SKM-1 treated with dmso at 0.1 percent for 144 hours (cell line): ENCODE measurements around the gene SMIM34.
"Not testable (repeated sequence)": the region's sequence is repeated elsewhere in the genome, so short reads cannot be mapped to it uniquely, and the experiment has no call there.

Experiments
- DNase-seq: peaks from one replicate; lab custom pipeline; 2025; ENCODE audit not compliant: unreplicated experiment; lab: John Stamatoyannopoulos, UW

SMIM34 gene, protein sequence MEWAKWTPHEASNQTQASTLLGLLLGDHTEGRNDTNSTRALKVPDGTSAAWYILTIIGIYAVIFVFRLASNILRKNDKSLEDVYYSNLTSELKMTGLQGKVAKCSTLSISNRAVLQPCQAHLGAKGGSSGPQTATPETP

DNA sequence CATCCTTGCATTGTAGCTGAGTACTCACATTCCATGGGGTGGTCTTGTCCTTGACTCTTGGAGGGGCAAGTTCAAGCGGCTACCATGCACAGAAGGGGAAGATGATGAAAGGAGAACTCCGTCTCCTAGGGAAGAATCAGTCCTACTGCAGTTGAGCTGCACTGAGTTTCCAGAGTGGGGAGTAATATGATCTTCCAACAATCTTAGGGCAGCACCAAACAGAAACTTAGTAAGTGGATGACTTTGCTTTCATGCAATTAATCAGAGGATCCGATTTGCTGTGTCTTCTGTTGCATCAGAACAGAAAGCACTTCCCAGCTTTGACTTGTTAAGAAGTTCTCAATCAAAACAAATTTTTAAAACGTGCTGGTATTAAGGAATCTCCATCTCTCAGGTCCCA is at the start of gene SMIM34:
SMIM34 (minus strand) TSS at position 147 of the 400 bp plus-strand sequence; CDS start at position 35, 112 bp downstream.
- DNase-seq, result not testable (repeated sequence)

DNA sequence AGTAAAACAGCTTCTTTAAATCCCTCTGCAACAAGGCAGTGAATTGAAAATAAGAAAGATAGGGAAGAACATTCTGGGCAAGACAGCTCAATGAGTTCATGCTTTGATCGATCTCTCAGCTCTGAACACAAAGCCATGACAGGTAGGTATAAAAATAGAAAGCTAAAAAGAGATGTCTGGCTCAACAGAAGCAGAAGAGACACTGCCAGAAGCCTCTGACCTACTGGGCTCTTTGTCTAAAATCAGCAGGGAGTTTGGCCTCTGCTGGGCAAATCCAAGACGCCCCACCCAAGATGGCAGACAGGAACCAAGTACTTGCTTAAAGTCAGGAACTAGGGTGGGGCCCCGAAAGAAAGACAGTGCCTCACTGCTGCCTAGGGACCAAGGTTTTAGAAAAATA is 43.6 kb upstream of the SMIM34 start:
- DNase-seq, result not testable (repeated sequence)

DNA sequence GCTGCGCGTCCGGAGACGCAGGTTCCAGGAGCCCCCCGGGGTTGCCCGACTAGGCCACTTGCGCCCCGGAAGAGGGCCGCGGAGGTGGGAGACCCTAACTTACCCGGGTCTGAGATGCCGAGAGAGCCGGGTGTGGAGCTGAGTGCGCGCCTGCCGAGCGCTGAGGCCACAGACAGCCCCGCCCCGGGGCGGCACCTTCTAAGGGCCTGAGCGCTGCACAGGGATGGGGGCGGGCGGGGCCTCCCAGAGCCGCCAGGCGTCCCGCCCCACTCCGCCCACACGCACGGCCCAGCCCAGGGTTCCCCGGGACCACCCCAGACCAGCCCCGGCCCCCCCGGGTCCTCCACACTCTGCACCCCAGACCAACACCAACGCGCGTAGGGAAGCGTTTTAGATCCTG is 35.7 kb upstream of the SMIM34 start:
- DNase-seq, result not testable (repeated sequence)

DNA sequence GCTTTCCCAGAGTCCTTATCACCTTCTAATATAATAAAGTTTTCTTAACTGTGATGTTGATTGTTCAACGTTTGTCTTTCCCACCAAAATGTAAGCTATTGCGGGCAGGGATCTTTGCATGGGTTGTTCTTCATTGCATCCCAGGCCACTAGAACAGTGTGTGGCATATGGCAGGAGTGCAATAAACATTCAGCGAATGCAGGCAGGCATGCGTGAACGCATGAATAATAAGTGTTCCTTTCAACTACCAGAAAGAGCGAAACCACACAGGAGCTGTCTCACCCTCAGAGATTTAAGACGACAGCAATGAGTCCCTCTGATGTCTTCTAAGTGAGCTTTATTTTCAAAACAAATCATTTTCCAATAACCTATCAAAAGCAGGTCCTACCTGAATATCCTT is 34.5 kb upstream of the SMIM34 start:
- not testable (repeated sequence) for DNase-seq

DNA sequence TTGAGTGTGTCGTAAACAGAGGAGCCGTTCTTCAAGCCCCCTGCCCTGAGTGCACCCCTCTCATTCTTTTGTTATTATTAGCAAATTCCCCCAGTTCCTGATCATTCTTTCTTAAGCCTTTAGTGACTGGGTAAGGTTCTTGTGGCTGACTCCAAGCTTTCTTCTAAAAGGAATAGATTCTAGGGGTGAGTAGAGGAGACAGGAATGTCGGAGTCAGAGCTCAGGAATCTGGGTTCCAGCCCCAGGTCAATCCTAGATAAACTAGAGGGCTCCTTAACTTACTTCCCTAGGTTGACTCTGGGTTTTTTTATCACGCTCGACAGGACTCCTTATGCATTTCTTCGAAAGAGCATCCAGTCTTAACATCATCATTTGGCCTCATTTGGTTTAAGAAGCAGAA is 32.4 kb upstream of the SMIM34 start:
- not testable (repeated sequence) for DNase-seq

DNA sequence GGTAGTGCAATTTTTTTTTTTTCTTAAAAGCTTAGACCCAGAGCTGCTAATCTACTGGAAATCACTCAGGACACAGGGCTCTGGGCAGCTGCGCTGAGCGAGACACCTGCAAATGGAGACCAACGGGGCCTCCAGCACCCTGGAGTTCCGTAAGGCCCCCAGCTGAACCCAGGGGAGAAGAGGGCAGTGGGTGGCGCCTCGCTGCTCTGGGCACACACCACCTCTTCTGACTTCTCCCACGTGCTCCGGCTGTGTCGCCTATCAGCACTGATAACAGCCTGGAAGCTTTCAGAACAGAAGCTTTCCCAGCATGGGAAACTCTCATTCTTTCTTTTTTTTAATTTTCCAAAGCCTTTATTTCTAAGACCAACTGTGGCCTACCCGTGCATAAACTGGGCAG is 31.9 kb upstream of the SMIM34 start:
- DNase-seq, result not testable (repeated sequence)

DNA sequence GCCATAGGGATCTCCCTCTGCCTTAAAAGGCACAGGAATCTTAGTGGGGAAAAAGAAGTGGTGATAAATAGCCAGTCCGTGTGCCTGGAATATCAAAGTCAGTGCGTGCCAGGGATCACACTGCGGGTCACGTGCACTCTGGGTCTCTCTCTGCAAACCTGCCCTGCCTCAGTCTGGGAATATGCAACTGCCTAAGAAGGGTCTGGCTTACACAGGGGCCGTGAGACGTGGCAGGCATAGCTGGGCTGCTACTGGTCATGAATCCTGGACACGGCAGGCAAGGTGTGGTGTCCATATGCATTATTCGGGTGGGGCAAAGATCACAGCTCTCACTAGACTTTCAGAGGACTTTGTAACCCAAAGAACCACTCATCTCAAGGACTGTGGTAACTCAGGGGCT is 23.3 kb upstream of the SMIM34 start:
- DNase-seq, result not testable (repeated sequence)

DNA sequence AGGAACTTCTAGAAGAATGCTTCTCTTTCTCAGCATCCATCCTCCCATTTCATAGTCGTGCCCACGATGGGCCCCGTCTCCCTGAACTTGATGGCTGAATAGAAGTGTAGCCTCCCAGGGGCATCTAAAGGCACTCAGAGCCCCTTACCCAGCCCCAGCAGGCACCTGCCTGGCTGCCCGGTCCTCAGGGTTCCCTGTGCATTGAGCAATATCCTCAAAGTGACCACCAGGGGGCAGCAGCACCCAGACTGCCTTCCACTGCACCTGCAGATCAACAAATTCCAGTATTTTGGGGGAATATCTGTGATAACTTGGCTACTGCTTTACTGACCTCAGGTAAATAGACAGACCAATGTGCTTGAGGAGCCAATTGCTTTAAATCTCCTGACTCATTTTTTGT is 19.7 kb upstream of the SMIM34 start:
- DNase-seq, result not testable (repeated sequence)

DNA sequence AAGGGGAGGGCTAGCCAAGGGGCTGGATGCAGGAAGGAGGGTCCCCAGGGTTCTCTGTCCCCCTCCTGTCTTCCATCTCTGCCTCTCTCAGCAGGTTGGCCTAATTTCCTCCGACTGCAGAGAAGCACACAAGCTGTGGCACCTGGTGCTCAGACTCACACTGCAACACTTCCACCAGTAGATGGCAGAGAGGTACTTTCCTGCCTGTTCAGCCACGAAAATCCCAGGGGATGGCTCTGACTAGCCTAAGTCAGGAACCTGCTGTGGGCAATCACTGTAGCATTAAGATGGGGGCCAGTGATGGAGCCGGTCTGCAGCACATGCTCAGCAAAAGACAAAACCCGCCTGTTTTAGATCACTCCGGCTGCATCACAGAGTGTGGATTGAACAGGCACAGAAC is 6.0 kb upstream of the SMIM34 start:
- DNase-seq, result not testable (repeated sequence)

DNA sequence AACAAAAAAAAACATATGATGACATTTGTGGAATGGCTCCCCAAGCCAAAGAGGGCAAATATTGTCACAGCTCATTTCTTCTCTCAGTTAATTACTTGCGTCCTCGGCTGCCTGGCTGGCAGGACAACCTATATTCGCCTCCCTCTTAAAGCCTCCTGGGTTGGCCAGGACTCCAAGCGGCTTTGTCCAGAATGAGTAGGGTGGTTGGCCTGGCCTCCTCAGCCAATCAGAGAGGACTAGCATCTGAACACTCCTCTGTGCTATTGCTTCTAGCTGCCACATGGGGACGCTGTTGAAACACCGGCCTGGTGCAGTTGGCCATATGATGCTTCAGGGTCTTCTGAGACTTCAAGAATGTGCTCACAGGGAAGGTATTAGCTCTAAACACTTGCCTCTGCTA is 4.7 kb upstream of the SMIM34 start:
- not testable (repeated sequence) for DNase-seq

DNA sequence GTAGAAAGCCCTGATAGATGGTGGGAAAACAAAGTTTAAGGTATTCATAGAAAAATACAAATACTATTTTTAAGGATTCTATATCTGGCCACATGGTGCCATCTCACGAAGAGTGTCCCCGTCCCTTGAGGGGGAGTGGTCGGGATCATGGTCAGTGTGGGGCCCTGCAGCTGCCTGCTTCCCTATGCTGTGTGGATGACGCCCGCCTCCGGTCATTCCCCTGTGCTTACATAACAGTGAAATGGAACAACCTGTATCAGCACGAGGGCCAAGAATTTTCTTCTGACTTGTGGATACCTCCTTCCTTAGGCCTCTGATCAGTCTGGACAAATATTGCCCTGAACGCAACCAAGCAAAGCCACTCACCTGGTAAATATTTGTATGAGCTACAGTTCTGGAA is 3.6 kb upstream of the SMIM34 start:
- DNase-seq, result not testable (repeated sequence)

DNA sequence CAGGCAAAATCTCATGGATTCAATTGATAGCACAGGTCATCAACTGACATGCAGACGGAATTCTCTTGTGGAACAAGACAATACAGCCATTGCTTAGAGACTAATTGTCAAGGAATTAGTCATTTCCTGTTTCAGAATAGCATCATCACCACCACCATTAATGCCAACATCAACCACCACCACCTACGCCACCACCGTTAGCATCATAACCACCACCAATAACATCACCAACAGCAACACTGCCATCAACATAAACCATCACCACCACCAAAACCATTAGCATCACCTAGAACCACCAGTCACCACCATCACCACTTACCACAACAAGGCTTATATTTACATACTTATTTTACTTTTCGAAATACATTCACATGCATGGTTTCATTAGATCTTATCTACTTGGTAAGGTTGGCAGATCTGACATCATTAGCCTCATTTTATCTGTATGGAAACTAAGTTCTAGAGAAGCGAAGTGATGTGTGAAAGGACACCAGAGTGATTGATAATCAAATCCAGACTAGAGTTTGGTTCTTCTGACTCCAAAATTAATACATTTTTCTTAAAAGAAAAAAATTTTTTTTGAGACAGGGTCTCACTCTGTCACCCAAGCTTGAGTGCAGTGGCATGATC is 6.2 kb downstream of the SMIM34 start:
- DNase-seq, result not testable (repeated sequence)

DNA sequence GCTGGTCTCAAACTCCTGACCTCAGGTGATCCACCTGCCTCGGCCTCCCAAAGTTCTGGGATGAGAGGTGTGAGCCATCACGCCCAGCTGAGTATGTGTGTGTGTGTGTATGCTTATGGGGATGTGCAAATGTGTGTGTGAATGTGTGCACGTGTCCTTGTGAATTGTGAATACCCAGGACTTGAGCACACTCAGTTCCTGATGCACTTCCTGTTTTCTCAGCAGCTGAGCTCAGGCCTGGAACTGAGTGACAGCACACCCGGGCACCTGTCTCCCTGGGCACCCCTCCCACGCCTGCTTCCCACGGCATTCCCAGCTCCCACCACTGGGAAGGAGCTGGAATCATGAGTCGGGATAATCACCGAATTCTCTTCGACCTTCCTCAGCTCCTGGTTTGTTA is 16.5 kb downstream of the SMIM34 start:
- not testable (repeated sequence) for DNase-seq

DNA sequence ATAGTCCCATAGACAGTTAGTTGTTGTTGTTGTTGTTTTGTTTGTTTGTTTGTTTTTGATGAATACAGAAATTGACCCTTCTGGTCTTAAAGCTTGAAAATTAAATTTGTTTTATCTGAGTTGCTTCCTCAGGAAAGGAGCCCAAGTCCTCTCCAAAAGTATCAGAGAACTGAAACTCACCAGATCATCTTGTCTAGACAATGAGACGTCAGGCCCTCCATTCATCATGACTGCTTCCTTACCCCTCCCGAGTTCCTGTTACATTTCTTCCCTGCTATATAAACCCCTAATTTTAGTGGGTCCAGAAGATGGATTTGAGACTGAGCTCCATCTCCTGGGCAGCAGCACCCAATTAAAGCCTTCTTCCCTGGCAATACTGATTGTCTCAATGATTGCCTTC is 17.1 kb downstream of the SMIM34 start:
- DNase-seq, result not testable (repeated sequence)

DNA sequence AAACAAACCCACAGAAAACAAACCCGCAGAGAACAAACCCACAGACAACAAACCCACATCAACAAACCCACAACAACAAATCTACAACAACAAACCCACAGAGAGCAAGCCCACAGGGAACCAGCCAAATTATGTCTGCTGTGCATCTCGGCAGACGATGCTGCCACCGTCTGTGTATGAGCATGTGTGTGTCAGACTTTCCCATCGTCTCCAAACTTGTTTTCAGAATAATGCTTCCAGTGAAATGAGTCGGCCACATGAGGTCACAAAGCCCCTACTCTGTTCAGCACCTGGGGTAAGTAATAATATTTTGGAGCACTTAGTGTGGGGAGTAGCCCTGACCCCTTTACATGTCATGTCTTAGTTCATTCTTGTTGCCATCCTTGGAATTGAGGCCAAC is 17.6 kb downstream of the SMIM34 start:
- not testable (repeated sequence) for DNase-seq

DNA sequence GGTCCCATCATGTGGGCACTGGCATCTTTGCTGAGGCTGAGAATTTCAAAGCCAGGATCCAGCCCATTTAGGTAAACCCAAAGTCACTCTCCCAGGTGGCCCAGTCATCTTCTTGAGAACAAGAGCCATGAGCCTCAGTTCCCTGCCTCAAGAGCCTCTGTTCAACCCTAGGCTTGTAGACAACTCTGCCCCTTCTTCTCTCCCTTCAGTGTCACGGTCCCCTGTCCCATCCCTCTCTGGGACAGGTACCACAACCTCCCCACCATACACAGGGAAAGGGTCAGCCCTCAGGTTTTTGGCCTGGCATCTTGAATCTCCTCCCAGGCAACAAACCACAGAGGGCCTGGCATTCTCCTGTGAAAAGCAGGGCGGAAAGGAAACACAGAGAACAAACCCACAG is 18.1 kb downstream of the SMIM34 start:
- not testable (repeated sequence) for DNase-seq

DNA sequence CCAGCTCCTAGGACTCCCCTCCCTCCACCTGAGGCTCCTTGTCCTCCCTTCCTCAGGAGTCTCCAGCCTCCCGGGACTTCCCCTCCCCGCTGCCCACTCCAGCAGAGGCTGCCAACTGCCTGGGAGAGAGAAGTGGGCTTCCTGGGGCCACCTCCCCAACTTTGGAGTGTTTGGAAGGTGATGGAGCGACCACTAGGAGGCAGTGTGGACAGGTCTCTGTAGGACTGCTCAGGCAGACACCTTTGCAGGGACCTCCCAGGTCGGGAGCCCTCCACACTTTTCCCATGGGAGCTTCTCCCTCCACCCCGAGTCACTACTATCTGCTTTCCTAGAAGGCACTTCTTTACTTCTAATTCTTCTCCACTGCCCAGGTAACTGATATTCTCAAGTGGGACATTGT is 19.0 kb downstream of the SMIM34 start:
- DNase-seq, result not testable (repeated sequence)

DNA sequence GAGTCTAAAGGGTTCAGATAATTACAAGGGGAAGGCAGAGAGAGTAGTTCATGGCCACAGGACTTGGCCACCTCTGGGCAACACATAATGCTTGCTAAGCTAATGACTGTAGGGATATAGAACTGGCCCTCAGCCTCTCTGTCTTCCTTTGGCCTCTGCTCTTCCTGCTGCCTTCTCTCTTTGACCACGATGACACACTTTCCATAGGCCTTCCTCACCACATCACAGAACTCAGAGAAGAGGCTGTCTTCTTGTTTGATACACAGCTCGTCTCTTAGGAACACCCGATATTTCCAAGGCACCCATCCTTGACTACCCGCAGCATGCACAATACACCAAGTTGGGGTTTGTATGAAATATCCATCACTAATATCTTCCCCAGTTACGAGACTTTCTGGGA is 23.2 kb downstream of the SMIM34 start:
- not testable (repeated sequence) for DNase-seq

DNA sequence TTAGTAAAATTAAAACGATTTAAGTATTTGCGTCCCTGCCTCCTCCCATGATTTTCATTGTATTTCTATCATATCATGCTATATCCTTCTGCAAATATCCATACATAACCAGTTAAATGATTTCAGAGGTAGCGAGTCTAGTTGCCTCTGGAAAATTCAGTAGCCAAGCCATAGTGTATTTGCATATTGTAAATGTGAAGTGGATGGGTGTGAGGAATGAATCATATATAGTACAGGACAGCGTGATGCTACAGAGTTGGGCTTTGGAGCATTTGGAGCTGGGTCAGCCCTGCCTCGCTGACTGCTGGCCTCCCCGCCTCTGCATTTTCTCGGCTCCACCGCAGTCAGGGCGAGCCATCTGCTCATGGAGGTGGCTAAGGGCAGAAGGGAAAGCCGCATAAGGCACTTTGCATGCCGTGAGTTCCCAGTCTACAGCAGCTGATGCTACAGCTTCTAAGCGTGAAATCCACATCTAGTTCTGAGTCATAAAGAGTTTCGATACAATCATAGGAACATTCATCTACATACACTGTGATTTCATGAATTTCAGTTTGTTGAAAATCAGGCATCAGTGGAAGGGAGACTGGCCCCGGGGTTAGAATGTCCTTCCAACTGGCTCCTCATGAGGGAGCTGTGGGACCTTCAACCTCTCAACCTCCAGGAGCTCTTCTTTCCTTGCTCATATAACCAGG is 39.9 kb downstream of the SMIM34 start:
- DNase-seq, result not testable (repeated sequence)

DNA sequence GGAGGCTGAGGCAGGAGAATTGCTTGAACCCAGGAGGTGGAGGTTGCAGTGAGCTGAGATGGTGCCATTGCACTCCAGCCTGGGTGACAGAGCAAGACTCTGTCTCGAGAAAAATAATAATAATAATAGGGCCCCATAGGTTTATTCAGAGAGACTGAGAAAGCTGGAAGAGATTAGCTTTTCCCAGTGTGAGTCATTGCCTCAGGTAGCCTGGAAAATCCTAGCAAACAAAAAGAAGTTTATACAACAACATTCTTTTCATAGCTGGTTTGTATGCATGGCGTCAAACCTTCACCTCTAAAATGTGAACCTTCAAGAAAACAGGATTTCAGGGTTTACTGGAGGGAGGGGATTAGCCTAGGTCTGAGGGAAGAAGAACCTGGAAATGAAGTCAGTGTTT is 40.6 kb downstream of the SMIM34 start:
- DNase-seq, result not testable (repeated sequence)

DNA sequence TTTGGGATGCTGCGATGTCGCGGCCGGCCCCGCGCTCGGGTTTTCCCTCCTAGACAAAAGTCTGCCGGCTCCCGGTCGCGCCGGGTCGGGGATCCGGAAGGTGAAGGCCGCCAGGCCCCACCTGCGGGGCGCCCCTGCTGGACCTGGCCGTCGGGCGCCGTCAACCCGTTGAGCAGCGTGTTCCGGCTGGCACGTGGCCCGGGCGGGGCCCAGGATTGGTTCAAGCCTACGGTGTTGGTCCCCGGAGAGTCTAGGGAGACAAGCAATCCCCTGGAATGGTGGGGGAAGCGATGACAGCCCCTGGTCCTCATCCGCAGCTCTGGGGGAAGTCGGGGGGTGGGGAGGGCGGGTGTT is 48.2 kb downstream of the SMIM34 start:
- not testable (repeated sequence) for DNase-seq

DNA sequence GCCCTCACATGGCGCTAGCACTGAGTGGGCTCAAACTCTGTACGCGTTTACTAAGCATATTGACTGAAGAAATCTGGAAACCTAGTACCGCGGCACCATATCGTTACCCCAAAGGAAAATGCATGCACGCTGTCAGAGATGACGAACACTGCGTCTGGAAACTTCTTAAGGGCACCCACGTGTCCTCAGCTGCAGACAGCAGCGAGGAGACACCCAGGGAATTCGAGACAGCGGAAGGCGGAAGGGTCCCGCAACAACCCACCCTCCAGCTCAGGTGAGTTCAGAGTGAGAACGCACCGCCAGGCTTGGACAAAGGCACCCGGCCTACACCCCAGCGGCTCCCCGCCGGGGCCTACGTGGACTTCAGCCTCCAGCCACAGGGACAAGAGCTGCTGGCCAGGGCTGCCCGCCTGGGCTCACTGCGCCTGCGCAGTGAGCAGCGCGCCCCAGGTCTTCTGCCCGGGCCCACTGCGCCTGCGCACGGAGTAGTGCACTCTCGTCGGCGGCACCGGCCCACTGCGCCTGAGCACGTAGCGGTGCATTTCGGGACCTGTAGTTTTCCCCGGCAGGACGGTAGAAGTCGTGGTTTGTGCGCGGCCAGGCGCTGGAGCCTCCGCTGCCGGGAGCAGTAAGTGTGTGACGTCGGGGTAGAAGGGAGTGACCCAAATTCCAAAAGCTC is 48.7 kb downstream of the SMIM34 start, which contains the start of gene SMIM11:
SMIM11 (plus strand) TSS at position 568 of the 679 bp plus-strand sequence. CDS start 3,998 bp downstream, outside the sequence.
- not testable (repeated sequence) for DNase-seq
